ENCODE measurements around the gene FTCD. TPM values are rescaled to one million over a fixed set of nuclear protein-coding genes. Genes with fewer than 3 reads are reported as not detected.

Gene FTCD
- total and polyA plus RNA-seq, 2 donors (not counting 3 experiments of a cell fraction or from before 2014, with no cell fraction given) = 0.06 to 1.2 TPM

GRCh38 chr21:46157396-46157986, 2.1 kb upstream of the FTCD start:
- H3K9me3 ChIP-seq (replicated peaks; ENCODE audit: control insufficient read depth, insufficient read depth, low read length) = no peaks in the 10 kb centered on the region
- POLR2A ChIA-PET = no interaction called here

GRCh38 chr21:46156678-46157077, 1.3 kb upstream of the FTCD start:
- no peak for FAIRE-seq
- Histone ChIP-seq H3K4me1 (ENCODE audit: control insufficient read depth, extremely low read depth, insufficient read depth, low read length) (no peaks in the 10 kb centered on the region), H3K9me3 (replicated peaks; ENCODE audit: control insufficient read depth, insufficient read depth, low read length) (no peaks in the 10 kb centered on the region), H2AFZ (ENCODE audit: low read depth, low read length) (no peak overlapping the region), H3K9me1 (replicated peaks; ENCODE audit: control insufficient read depth, extremely low read depth, insufficient read depth, low read length) (no peaks in the 10 kb centered on the region), H3K4me2 (ENCODE audit: insufficient read depth, low read length) (no peak overlapping the region), H3K4me3 (replicated peaks in 1 of 3; ENCODE audit: insufficient read depth in 1 of 3, low read depth in 1 of 3, low read length in 3 of 3) (no peak overlapping the region), H4K20me1 (replicated peaks; ENCODE audit: control insufficient read depth, extremely low read depth, insufficient read depth, low read length) (no peaks in the 10 kb centered on the region), H3K27me3 (ENCODE audit: control insufficient read depth in 2 of 2, insufficient read depth in 2 of 2, low read length in 2 of 2) (no peaks in the 10 kb centered on the region), H3K9ac (replicated peaks; ENCODE audit: extremely low read depth, insufficient read depth, low read length) (no peak overlapping the region), H3K79me2 (ENCODE audit: control insufficient read depth, insufficient read depth, low read length) (no peaks in the 10 kb centered on the region), H3K27ac (ENCODE audit: insufficient read depth, low read depth, low read length) (no peak overlapping the region), H3K36me3 (ENCODE audit: control insufficient read depth in 2 of 2, extremely low read depth in 1 of 2, insufficient read depth in 2 of 2, low read length in 2 of 2) (no peaks in the 10 kb centered on the region)
- BruUV-seq (replicated peaks) = no TSS peak
- dilution Hi-C loops (cut with MboI; ENCODE audit: extremely low pct_ligation_motif_present, low sequenced_read_pairs) (no loop called here), intact Hi-C loops (cut with micrococcal nuclease) (no loop called here)
- ChIA-PET CTCF (no interaction called here), POLR2A (no interaction called here)
- DNase-seq (ENCODE audit: low read depth, low spot score) = no peak
- no peak for TF ChIP-seq FOS (IDR thresholded peaks at IDR 0.05; ENCODE audit: borderline replicate concordance, insufficient read depth, low read length)
- no peak for TF ChIP-seq MAX (IDR thresholded peaks at IDR 0.05; ENCODE audit: insufficient read depth, insufficient read length)
- TF ChIP-seq POLR2AphosphoS5 (IDR thresholded peaks at IDR 0.05; ENCODE audit: insufficient read depth, low read depth, low read length) = no peak
- TF ChIP-seq EZH2 (IDR thresholded peaks at IDR 0.05; ENCODE audit: borderline replicate concordance, low read depth, low read length, severe bottlenecking) = no peak
- TF ChIP-seq POLR2A (IDR thresholded peaks at IDR 0.05; ENCODE audit: low read depth, low read length) = no peak
- TF ChIP-seq CTCF (IDR thresholded peaks at IDR 0.05; ENCODE audit: extremely low read depth in 1 of 2, insufficient read depth in 1 of 2, low read depth in 1 of 2, low read length in 2 of 2) = no peak
- TF ChIP-seq GATA2 (IDR thresholded peaks at IDR 0.05; ENCODE audit: insufficient read depth, insufficient read length, low read depth, low read length) = no peak
- TF ChIP-seq MYC (IDR thresholded peaks at IDR 0.05; ENCODE audit: low read depth, low read length) = no peak
- no peak for TF ChIP-seq JUN (IDR thresholded peaks at IDR 0.05; ENCODE audit: borderline replicate concordance, insufficient read depth, insufficient read length, low read depth)

More at GRCh38 chr21:46157396-46157986, 2.1 kb upstream of the FTCD start:
- TF ChIP-seq JUN (IDR thresholded peaks at IDR 0.05; ENCODE audit: borderline replicate concordance, insufficient read depth, insufficient read length, low read depth) (no peak), GATA2 (IDR thresholded peaks at IDR 0.05; ENCODE audit: insufficient read depth, insufficient read length, low read depth, low read length) (no peak), FOS (IDR thresholded peaks at IDR 0.05; ENCODE audit: borderline replicate concordance, insufficient read depth, low read length) (no peak), POLR2A (IDR thresholded peaks at IDR 0.05; ENCODE audit: low read depth, low read length) (no peak), MYC (IDR thresholded peaks at IDR 0.05; ENCODE audit: low read depth, low read length) (no peak), EZH2 (IDR thresholded peaks at IDR 0.05; ENCODE audit: borderline replicate concordance, low read depth, low read length, severe bottlenecking) (no peak)
- intact Hi-C loops (cut with micrococcal nuclease) = no loop called here
- Histone ChIP-seq H3K27ac (ENCODE audit: insufficient read depth, low read depth, low read length) (no peak overlapping the region), H3K4me3 (replicated peaks in 1 of 3; ENCODE audit: insufficient read depth in 1 of 3, low read depth in 1 of 3, low read length in 3 of 3) (no peak overlapping the region), H3K4me1 (ENCODE audit: control insufficient read depth, extremely low read depth, insufficient read depth, low read length) (no peaks in the 10 kb centered on the region), H3K9me1 (replicated peaks; ENCODE audit: control insufficient read depth, extremely low read depth, insufficient read depth, low read length) (no peaks in the 10 kb centered on the region), H3K27me3 (ENCODE audit: control insufficient read depth in 2 of 2, insufficient read depth in 2 of 2, low read length in 2 of 2) (no peaks in the 10 kb centered on the region), H3K79me2 (ENCODE audit: control insufficient read depth, insufficient read depth, low read length) (no peaks in the 10 kb centered on the region), H3K36me3 (ENCODE audit: control insufficient read depth in 2 of 2, extremely low read depth in 1 of 2, insufficient read depth in 2 of 2, low read length in 2 of 2) (no peaks in the 10 kb centered on the region), H3K4me2 (ENCODE audit: insufficient read depth, low read length) (no peak overlapping the region), H3K9ac (replicated peaks; ENCODE audit: extremely low read depth, insufficient read depth, low read length) (no peak overlapping the region), H2AFZ (ENCODE audit: low read depth, low read length) (no peak overlapping the region), H4K20me1 (replicated peaks; ENCODE audit: control insufficient read depth, extremely low read depth, insufficient read depth, low read length) (no peaks in the 10 kb centered on the region)
- no peak for DNase-seq (ENCODE audit: low read depth, low spot score)
- BruUV-seq (replicated peaks) = no TSS peak
- dilution Hi-C loops (cut with MboI; ENCODE audit: extremely low pct_ligation_motif_present, low sequenced_read_pairs) = no loop called here
- FAIRE-seq = no peak
- CTCF ChIA-PET = no interaction called here

Data from endothelial cell of umbilical vein (primary cell).